ENCODE data around the gene MUC5B. TPM values are rescaled to one million over a fixed set of nuclear protein-coding genes. Genes with fewer than 3 reads are reported as not detected.

The MUC5B gene
- total RNA-seq, 1 donor from 2014 or later: not detected

- H4K20me1 ChIP-seq (ENCODE audit: low read depth): no peaks in the 10 kb centered on the region
- no peak overlapping the region for H3K4me3 Mint-ChIP-seq
- no peaks in the 10 kb centered on the region for H3F3A ChIP-seq (ENCODE audit: low read depth)
- no peaks in the 10 kb centered on the region for H3K9me3 Mint-ChIP-seq
- no peaks in the 10 kb centered on the region for H3K79me2 ChIP-seq (ENCODE audit: low read depth)
- H3K36me3 Mint-ChIP-seq: no peaks in the 10 kb centered on the region
- H3K4me2 ChIP-seq: no peak overlapping the region
- no peak overlapping the region for H3K4me3 ChIP-seq
- no peaks in the 10 kb centered on the region for H3K9me3 ChIP-seq (ENCODE audit: low read depth)
- TF ChIP-seq EZH2 (IDR thresholded peaks at IDR 0.05) (no peak), EZH2phosphoT487 (IDR thresholded peaks at IDR 0.05) (no peak), CTCF (IDR thresholded peaks at IDR 0.05) (no peak)
- peaks cover 11% of the 10 kb centered on the region for H3K4me1 ChIP-seq
- peaks cover 3% of the 10 kb centered on the region for H3K4me1 Mint-ChIP-seq
- H3K27me3 Mint-ChIP-seq (ENCODE audit: insufficient read depth, low read depth): no peaks in the 10 kb centered on the region
- H3K9ac ChIP-seq: no peak overlapping the region
- no peaks in the 10 kb centered on the region for H3K27me3 ChIP-seq
- no peaks in the 10 kb centered on the region for H3K36me3 ChIP-seq
- no peak overlapping the region for H3K27ac Mint-ChIP-seq
- no peak overlapping the region for H2AFZ ChIP-seq (replicated peaks)
- no peak for DNase-seq (ENCODE audit: low spot score)
- no peak overlapping the region for H3K27ac ChIP-seq
These were observed 36.2 kb downstream of the MUC5B start for GRCh38 chr11:1259076-1259461.

- Histone ChIP-seq H3K9ac (no peak overlapping the region), H3K79me2 (ENCODE audit: low read depth) (no peaks in the 10 kb centered on the region), H3F3A (ENCODE audit: low read depth) (no peaks in the 10 kb centered on the region), H3K4me2 (no peak overlapping the region), H3K9me3 (ENCODE audit: low read depth) (no peaks in the 10 kb centered on the region), H3K4me1 (peaks cover 11% of the 10 kb centered on the region), H3K36me3 (no peaks in the 10 kb centered on the region), H2AFZ (replicated peaks) (no peak overlapping the region), H4K20me1 (ENCODE audit: low read depth) (no peaks in the 10 kb centered on the region), H3K4me3 (no peak overlapping the region), H3K27me3 (no peaks in the 10 kb centered on the region), H3K27ac (no peak overlapping the region)
- Mint-ChIP-seq H3K36me3 (peaks cover 2% of the 10 kb centered on the region), H3K4me1 (peaks cover 6% of the 10 kb centered on the region), H3K9me3 (peaks cover 3% of the 10 kb centered on the region), H3K27me3 (ENCODE audit: insufficient read depth, low read depth) (no peaks in the 10 kb centered on the region), H3K4me3 (no peak overlapping the region), H3K27ac (no peak overlapping the region)
- TF ChIP-seq EZH2 (IDR thresholded peaks at IDR 0.05): no peak
- no peak for DNase-seq (ENCODE audit: low spot score)
These were observed 36.7 kb downstream of the MUC5B start for GRCh38 chr11:1259561-1259960.

- Histone ChIP-seq H3K27me3 (no peaks in the 10 kb centered on the region), H3K36me3 (no peaks in the 10 kb centered on the region), H3F3A (ENCODE audit: low read depth) (no peaks in the 10 kb centered on the region), H3K9ac (no peak overlapping the region), H3K4me1 (peaks cover 11% of the 10 kb centered on the region), H3K79me2 (ENCODE audit: low read depth) (no peaks in the 10 kb centered on the region), H3K4me2 (no peak overlapping the region), H4K20me1 (ENCODE audit: low read depth) (no peaks in the 10 kb centered on the region), H2AFZ (replicated peaks) (no peak overlapping the region), H3K27ac (no peak overlapping the region), H3K4me3 (no peak overlapping the region), H3K9me3 (ENCODE audit: low read depth) (no peaks in the 10 kb centered on the region)
- TF ChIP-seq EZH2phosphoT487 (IDR thresholded peaks at IDR 0.05): no peak
- TF ChIP-seq EZH2 (IDR thresholded peaks at IDR 0.05): no peak
- no peak for TF ChIP-seq CTCF (IDR thresholded peaks at IDR 0.05)
- H3K4me3 Mint-ChIP-seq: no peak overlapping the region
- H3K9me3 Mint-ChIP-seq: peaks cover 8% of the 10 kb centered on the region
- no peak overlapping the region for H3K27ac Mint-ChIP-seq
- peaks cover 7% of the 10 kb centered on the region for H3K4me1 Mint-ChIP-seq
- DNase-seq (ENCODE audit: low spot score): no peak
- H3K27me3 Mint-ChIP-seq (ENCODE audit: insufficient read depth, low read depth): no peaks in the 10 kb centered on the region
- peaks cover 4% of the 10 kb centered on the region for H3K36me3 Mint-ChIP-seq
These were observed 37.2 kb downstream of the MUC5B start for GRCh38 chr11:1260023-1260501.

GRCh38 chr11:1260620-1261019 lies 37.8 kb downstream of the MUC5B start:
- Mint-ChIP-seq H3K9me3 (peaks cover 11% of the 10 kb centered on the region), H3K27me3 (ENCODE audit: insufficient read depth, low read depth) (no peaks in the 10 kb centered on the region), H3K4me3 (no peak overlapping the region), H3K27ac (no peak overlapping the region), H3K4me1 (peaks cover 7% of the 10 kb centered on the region), H3K36me3 (peaks cover 4% of the 10 kb centered on the region)
- no peak overlapping the region for H2AFZ ChIP-seq (replicated peaks)
- H3K4me1 ChIP-seq: peaks cover 11% of the 10 kb centered on the region
- no peaks in the 10 kb centered on the region for H3K36me3 ChIP-seq
- H3K9ac ChIP-seq: no peak overlapping the region
- no peak overlapping the region for H3K27ac ChIP-seq
- no peak overlapping the region for H3K4me3 ChIP-seq
- H3K9me3 ChIP-seq (ENCODE audit: low read depth): no peaks in the 10 kb centered on the region
- H3K4me2 ChIP-seq: no peak overlapping the region
- no peaks in the 10 kb centered on the region for H4K20me1 ChIP-seq (ENCODE audit: low read depth)
- H3K79me2 ChIP-seq (ENCODE audit: low read depth): no peaks in the 10 kb centered on the region
- TF ChIP-seq EZH2 (IDR thresholded peaks at IDR 0.05) (no peak), CTCF (IDR thresholded peaks at IDR 0.05) (no peak), EZH2phosphoT487 (IDR thresholded peaks at IDR 0.05) (no peak)
- no peak for DNase-seq (ENCODE audit: low spot score)
- no peaks in the 10 kb centered on the region for H3F3A ChIP-seq (ENCODE audit: low read depth)
- H3K27me3 ChIP-seq: no peaks in the 10 kb centered on the region

Measured in neural progenitor cell (in vitro differentiated cells).